SW480 (cell line): ENCODE data around the gene C19orf12.
"Not testable (repeated sequence)": the region's sequence is repeated elsewhere in the genome, so short reads cannot be mapped to it uniquely, and the experiment has no call there.

Source experiments
- DNase-seq: peaks from one replicate; pipeline ENCODE4 v3.0.0-alpha.2; 2016; ENCODE audit warnings: low spot score

C19orf12 gene

DNA sequence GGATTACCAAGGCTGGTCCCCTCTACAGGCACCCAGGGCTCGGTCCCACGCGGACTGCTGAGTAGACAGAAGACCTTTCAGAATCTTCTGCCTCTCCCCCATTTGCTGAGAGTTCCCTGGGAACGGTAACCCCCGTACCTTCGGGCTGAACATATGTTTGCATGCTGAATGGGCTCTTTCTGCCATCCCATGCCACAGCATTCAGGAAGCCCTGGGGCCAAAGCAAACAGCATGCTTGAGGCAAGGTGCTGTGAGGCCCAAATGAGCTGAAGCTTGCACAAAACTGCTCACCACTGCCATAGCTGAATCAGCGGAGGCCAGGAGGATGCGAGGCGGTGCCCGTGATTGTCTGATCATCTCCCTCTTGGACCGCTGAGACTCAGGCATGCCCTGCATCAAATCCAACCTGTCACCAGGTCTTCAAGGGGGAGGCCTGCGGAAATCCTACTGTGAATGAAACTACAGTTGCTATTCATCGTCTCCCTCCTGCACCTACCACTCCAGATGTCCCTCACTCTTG, 16.3 kb upstream of the C19orf12 start:
- no peak for DNase-seq

GRCh38 chr19:29727906-29728305, 12.8 kb upstream of the C19orf12 start:
- DNase-seq: no peak

GRCh38 chr19:29724746-29725145, 9.7 kb upstream of the C19orf12 start:
- no peak for DNase-seq

- no peak for DNase-seq
These were observed 9.1 kb upstream of the C19orf12 start for GRCh38 chr19:29724102-29724641.

DNA sequence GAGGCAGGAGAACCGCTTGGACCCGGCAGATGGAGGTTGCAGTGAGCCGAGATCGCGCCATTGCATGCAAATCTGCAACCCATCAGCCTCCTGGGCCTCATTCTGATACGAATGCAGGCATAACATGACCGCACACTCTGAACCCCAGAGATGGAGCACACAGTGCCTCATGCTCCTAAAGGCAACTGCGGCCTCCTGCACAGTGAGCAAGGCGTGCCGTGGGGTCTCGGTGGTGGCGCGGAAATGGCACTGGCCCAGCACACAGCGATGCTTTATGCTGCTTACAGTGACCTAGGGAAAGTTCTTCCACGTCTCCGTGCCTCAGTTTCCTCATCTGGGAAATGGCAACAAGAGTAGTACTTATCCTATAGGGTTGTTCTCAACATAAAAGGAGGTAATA, 2.0 kb upstream of the C19orf12 start:
- no peak for DNase-seq

DNA sequence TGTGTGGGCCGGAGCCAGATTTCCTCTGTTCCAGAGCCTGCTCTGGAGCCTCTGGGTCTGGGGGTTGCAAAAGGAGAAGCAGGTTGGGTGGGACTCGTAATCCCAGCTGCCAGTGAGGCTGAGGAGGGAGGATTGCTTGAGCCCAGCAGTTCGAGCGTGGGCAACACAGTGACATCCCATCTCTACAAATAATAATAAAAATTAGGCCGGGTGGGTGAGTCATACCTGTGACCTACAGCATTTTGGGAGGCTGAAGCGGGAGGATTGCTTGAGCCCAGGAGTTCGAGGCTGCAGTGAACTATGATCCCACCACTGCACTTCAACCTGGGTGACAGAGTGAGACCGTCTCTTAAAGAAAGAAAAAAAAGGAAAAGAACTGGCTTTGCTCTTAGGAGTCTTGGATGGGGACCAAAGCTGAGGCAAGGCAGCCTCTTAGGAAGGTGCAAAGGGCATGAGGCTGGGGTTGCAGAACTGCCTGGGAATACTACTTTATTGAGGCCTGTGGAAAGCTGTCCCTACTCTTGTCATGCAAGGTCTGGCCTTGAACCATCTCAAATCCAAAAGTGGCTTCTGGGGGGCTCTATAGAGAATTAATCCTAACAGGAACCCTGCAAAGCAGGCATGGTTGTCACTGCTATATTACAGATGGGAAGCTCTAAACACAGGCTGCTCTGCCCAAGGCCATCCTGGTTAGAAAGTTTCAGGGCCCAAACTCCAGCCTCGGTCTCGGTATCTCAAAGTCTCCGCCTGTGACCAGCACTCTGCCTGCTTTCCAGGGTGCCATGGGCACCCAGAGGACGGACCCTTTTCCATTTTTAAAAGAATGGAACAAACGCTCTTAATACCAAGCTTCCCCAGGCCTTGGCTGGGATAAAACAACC, 880 bp upstream of the C19orf12 start:
- DNase-seq: peak; percentile 28

DNA sequence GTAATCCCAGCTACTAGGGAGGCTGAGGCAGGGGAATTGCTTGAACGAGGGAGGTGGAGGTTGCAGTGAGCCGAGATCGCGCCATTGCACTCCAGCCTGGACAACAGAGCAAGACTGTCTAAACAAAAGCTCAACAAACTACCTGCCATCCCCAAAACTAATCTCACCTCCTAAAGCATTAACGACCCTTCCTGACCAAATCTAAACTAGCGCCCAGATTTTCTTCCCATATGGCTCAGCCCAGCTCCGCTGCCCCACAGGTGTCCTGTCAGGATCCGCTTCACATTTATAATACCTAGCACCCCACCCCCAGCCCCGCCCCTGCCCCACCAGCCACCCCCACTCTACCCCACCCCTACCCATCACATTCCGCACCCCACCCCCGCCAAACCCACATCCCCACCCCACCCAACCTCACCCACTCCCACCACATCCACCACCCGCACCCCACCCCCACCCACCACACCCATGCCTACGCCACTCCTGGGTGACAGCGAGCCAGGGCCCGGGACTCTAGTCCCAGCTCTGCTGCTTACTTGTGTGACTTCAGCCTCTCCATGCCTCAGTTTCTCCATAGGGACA, 599 bp downstream of the C19orf12 start:
- DNase-seq: peak; percentile 36

DNA sequence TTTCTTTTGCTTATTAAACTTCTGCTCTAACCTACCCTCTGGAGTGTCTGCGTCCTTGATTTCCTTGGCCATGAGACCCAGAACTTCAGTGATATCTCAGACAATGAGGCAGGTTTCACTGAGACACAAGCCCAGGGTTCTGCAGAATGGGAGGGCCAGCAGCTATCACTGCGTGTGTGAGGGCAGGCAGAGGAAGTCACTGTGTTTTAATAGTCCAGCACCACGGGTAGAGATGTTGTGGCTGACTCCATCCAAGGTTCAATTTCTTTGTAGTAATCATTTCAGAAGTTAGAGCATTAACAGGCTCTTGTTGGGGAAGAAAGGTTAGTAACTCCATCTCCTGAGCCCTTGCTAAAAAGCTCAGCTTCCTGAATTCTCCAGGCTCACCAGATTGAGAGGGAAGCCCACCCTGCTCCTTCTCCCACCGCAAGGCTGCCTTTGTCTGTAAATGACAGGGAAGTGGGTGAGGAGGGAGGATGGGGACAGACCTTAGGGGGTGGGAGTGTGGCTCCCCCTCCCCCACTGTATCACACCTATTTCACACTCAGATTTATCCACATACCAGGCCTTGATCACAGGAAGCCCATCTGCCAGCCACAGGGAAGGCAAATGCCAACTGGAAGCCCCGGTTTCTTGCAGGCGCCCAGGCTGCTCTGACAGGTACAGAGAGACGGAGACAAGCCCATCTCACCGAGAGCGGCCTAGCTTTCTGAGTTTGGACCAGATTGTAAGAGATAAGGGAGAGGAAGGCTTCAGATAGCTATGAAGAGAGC, 2.1 kb downstream of the C19orf12 start:
- DNase-seq: no peak

- DNase-seq: no peak
These were observed 3.4 kb downstream of the C19orf12 start for GRCh38 chr19:29711584-29712132.

- DNase-seq: not testable (repeated sequence)
These were observed 5.6 kb downstream of the C19orf12 start for GRCh38 chr19:29709440-29709798.

DNA sequence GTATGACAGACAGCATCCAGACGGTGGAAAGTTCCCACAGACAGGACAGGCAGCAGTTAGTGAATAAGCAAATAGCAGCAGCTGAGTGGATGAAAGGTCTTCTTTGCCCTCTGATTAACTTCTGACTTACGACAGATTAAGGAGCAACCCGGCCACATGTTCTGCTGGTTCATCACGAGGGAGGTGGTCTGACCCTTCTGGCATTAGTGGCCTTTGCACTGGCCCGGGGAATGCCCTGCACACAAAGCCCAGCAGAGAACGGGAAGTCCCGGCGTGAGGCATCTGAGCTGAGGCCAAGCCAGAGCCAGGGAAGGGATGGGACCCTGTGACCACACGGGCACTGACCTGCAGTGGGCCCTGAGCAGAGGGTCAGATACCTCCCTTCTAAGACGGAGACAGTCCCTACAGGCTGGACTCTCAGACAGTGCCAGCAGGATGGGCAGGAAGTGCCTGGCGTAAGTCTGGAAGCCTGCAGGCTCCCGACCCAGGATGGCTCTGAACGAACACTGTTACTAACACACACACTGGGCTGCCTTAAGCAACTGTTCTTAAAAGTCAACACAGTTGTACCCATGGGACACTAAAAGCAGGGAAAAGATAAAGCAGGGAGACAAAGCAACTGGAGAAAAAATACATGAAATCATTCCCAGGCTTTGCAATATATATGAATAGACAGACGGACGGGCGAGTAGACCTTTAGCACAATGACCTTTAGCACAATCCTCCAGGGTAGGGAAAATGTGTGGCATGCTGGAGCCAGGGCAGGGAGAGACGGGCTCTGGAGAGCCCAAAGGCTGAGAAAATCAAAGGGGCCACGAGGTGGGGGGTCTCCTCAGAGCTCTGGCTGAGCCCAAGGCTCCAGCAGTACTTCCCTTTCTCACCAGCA, 6.3 kb downstream of the C19orf12 start:
- no peak for DNase-seq

- no peak for DNase-seq
These were observed 8.4 kb downstream of the C19orf12 start for GRCh38 chr19:29706635-29707034.

GRCh38 chr19:29705706-29706105, 9.4 kb downstream of the C19orf12 start:
- no peak for DNase-seq

GRCh38 chr19:29704562-29705558, 10.2 kb downstream of the C19orf12 start:
- DNase-seq: no peak

- no peak for DNase-seq
These were observed 12.1 kb downstream of the C19orf12 start for GRCh38 chr19:29702963-29703320.

DNA sequence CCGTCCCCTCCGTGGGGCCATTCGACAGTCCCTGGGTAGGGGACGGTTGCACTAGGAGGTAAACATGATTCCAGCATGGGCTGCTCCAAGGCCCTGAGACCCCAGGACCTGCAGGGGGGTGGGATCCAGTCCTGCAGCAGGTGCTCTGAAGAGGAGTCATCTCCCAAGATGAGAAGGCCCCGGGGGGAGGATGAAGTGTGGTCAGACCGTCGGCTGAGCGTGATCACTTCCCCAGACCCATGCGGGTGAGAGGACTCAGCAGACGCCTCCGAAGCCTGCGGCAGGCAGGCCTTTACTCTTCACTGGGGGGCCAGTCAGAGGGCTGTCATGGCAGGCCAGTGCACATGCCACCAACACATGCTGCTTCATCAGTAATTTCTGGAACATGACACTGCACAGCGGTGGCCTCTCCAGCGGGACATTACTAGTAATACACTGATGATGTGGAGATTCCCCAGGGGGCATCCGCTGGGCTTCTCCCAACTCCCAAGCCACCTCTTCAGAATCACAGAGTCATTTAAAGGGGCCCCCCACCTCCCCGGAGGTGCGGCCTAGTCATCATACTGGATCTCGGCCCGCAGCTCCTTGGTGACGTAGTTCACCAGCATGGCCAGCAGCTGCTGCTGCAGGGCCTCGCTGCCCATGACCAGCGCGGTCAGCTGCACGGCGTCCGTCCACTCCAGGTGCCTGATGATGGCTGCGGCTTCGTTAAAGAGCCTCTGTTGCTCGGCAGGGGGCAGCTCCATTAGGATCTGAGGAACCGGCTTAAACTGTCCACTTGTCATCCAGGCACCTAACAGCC, 12.7 kb downstream of the C19orf12 start:
- no peak for DNase-seq

DNA sequence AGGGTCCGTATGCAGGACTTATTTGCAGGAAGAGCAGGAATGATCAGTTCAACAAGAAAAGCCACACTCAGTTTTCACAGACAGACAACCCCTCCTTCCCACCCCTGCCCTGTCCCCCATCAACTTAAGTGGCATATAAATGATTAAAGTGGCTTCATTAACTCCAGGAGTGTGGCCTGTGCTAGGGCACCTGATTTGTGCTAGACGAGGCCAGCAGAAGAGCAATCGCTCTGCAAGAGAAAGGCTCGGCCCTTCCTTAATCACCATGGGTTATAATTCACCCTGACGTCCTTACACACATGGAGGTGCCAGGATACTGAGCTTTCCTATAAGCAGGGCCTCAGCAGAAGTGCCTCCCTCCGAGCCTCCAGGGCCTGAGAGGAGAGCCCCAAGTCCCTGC, 14.6 kb downstream of the C19orf12 start:
- DNase-seq: no peak

DNA sequence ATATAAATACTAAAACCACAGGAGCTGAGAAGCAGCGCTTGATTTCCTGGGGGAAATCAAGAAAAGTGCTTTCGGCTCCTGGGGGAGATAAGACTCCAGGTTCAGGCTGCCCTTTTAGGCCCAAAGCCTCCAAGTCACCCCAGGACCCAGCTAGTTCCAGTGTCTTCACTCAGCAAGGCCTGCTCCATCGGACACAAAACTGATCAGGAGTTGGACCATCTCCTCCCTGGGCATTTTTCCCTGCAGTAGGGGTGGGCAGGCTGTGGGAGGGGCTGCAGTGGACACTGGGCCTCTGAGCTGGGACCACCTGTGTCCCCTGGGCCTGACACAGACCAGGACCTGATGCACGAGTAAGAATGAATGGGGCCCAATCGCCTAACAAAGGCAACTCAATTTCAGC, 15.2 kb downstream of the C19orf12 start:
- DNase-seq: no peak
